ENCODE results near the gene FBXL3.

FBXL3 gene

GRCh38 chr13:77026861-77027621 is at the start of gene FBXL3:
TSS of gene FBXL3 (minus strand) at chr13:77027159. CDS start at chr13:77021860, 5,299 bp downstream.
- peak; percentile 63 to 84 for DNase-seq

GRCh38 chr13:77067519-77067918 is 40.6 kb upstream of the FBXL3 start:
- no peak for DNase-seq

GRCh38 chr13:77065461-77066147 is 38.6 kb upstream of the FBXL3 start:
- DNase-seq, result no peak

GRCh38 chr13:77062097-77062496 is 35.1 kb upstream of the FBXL3 start:
- no peak for DNase-seq

- no peak for DNase-seq
These were observed 34.4 kb upstream of the FBXL3 start for GRCh38 chr13:77061362-77061761.

- DNase-seq, result no peak
These were observed 29.9 kb upstream of the FBXL3 start for GRCh38 chr13:77056886-77057285.

GRCh38 chr13:77056382-77056781 is 29.4 kb upstream of the FBXL3 start:
- peak in 1 of 2 experiments; percentile 3 for DNase-seq

- no peak for DNase-seq
These were observed 28.2 kb upstream of the FBXL3 start for GRCh38 chr13:77055158-77055557.

GRCh38 chr13:77053192-77053591 is 26.2 kb upstream of the FBXL3 start:
- no peak for DNase-seq

- peak; percentile 68 to 69 for DNase-seq
These were observed 21.7 kb upstream of the FBXL3 start for GRCh38 chr13:77048681-77049080.

- no peak for DNase-seq
These were observed 20.8 kb upstream of the FBXL3 start for GRCh38 chr13:77047649-77048343.

- no peak for DNase-seq
These were observed 15.7 kb upstream of the FBXL3 start for GRCh38 chr13:77042566-77043177.

- DNase-seq, result no peak
These were observed 13.9 kb upstream of the FBXL3 start for GRCh38 chr13:77040835-77041234.

GRCh38 chr13:77040076-77040475 is 13.1 kb upstream of the FBXL3 start:
- DNase-seq, result no peak

- DNase-seq, result no peak
These were observed 12.0 kb upstream of the FBXL3 start for GRCh38 chr13:77038907-77039480.

- DNase-seq, result no peak
These were observed 9.3 kb upstream of the FBXL3 start for GRCh38 chr13:77036279-77036678.

GRCh38 chr13:77034881-77035280 is 7.9 kb upstream of the FBXL3 start:
- DNase-seq, result no peak

GRCh38 chr13:77033717-77034302 is 6.9 kb upstream of the FBXL3 start:
- DNase-seq, result no peak

- DNase-seq, result no peak
These were observed 4.8 kb upstream of the FBXL3 start for GRCh38 chr13:77031656-77032243.

- DNase-seq, result no peak
These were observed 2.5 kb upstream of the FBXL3 start for GRCh38 chr13:77029436-77029835.

GRCh38 chr13:77028202-77028601 is 1.2 kb upstream of the FBXL3 start:
- DNase-seq, result no peak

- peak; percentile 62 to 71 for DNase-seq
These were observed 601 bp downstream of the FBXL3 start for GRCh38 chr13:77026255-77026860.

Measured in Kasumi-1 (cell line).